Fibroblast of pulmonary artery (primary cell): ENCODE results near the gene ZNF296.

Experiments
- DNase-seq: peaks from one replicate; pipeline ENCODE4 v3.0.0-alpha.2; 2010; ENCODE audit warnings: low read depth
- H3K4me3 ChIP-seq: replicated peaks from 2 replicates; pipeline ENCODE4 v1.5.1; 2011; ENCODE audit warnings: low read depth, mild to moderate bottlenecking, control low read depth, low read length, moderate library complexity
- TF ChIP-seq, protein P1 (sequence below): IDR thresholded peaks from 2 replicates; pipeline ENCODE4 v1.5.1; 2011; ENCODE audit warnings: mild to moderate bottlenecking, control low read depth, low read length, inconsistent platforms; ENCODE audit errors: missing control alignments

Gene ZNF296

DNA sequence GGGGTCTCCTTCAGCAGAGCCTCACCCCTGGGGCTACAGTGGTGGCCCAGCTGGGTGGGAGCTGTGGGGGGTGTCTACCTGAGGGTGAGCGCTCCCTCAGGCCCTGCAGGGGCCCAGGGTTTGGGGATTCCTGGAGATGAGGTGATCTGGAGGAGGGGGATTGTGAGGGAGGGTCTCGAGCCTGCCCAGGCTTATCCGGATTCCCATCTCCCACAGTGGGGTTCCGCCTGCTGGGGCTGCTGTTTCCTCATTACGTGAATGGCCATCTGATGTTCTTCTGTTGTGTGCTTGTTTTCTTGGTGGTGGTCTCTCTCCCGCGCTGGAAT is 21.1 kb upstream of the ZNF296 start:
- TF ChIP-seq, protein P1, sequence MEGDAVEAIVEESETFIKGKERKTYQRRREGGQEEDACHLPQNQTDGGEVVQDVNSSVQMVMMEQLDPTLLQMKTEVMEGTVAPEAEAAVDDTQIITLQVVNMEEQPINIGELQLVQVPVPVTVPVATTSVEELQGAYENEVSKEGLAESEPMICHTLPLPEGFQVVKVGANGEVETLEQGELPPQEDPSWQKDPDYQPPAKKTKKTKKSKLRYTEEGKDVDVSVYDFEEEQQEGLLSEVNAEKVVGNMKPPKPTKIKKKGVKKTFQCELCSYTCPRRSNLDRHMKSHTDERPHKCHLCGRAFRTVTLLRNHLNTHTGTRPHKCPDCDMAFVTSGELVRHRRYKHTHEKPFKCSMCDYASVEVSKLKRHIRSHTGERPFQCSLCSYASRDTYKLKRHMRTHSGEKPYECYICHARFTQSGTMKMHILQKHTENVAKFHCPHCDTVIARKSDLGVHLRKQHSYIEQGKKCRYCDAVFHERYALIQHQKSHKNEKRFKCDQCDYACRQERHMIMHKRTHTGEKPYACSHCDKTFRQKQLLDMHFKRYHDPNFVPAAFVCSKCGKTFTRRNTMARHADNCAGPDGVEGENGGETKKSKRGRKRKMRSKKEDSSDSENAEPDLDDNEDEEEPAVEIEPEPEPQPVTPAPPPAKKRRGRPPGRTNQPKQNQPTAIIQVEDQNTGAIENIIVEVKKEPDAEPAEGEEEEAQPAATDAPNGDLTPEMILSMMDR = no peak
- DNase-seq = no peak
- H3K4me3 ChIP-seq = no peak overlapping the region

DNA sequence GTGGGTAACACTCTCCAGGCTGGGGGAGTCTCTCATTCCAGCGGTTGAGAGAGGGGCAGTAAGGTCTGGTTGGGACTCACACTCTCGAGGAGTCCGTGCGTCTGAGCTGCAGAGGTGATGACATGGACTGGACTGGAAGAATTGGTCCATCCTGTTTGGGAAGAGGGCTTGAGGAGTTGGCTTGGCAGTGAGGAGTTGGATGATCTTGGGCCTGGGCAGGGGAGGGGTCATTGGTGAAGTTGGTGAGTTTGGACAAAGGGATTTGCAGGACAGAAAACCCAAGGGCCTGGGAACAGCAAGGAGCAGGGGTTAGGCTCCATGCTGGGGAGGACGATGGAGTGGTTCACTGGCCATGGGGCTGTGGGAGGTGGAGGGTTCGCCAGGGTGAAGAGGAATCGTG is 20.4 kb upstream of the ZNF296 start:
- no peak overlapping the region for H3K4me3 ChIP-seq
- no peak for DNase-seq
- TF ChIP-seq, protein P1 = no peak

DNA sequence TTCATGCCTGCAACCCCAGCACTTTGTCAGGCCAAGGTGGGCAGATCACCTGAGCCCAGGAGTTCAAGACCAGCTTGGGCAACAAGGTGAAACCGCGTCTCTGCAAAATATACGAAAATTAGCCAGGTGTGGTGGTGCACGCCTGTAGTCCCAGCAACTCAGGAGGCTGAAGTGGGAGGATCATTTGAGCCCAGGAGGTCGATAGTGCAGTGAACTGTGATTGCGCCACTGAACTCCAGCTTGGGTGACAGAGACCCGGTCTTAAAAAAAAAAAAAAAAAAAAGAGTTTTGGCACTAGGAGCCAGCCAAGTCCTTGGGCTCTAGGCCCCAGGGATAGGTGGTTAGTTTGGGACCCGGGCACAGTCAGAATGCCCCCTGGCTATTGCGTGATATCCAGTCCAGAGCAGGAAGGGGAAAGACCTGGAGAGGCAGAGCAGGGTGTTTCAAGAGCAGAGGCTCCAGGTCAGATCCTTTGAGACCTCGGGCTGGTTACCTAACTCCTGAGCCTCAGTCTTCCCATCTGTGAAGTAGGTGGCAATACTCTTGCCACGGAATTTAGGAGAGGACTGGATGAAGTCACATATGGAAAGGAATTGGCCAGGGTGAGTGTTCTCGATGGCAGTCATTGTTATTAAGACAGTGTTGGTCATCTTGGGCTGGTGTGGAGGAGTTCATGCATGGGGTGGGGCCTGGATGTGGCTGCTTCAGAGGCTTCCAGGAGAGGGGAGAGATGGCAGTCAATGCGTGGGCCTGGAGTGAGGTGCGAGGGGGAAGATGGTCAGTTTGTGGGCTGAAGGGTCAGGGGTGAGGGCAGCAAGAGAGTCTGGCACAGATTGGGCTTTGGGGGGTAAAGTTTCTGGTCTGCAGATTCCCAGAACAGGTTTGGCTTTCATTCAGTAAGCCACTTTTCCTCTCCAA is 19.5 kb upstream of the ZNF296 start:
- TF ChIP-seq, protein P1 = no peak
- no peak overlapping the region for H3K4me3 ChIP-seq
- no peak for DNase-seq

DNA sequence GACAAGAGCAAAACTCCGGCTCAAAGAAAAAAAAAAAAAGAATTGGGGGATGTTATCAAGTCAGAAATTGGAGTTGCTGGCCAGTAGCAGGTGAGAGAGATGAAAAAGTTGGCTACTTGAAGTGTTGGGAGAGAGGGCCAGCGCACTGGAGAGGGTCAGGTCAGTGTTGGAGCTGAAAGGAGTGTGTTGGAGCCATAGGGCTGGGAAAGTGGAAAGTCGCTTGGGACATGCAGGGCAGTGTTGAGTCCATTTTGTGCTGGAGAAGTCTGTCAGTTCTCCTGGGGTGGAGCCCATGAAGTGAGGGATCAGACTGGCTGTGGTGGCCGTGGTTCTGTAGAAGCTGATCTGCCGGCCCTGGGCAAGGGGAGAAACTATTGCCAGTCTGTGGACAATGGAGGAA is 18.4 kb upstream of the ZNF296 start:
- TF ChIP-seq, protein P1 = no peak
- DNase-seq = no peak
- peak overlapping the region; percentile 92 for H3K4me3 ChIP-seq

DNA sequence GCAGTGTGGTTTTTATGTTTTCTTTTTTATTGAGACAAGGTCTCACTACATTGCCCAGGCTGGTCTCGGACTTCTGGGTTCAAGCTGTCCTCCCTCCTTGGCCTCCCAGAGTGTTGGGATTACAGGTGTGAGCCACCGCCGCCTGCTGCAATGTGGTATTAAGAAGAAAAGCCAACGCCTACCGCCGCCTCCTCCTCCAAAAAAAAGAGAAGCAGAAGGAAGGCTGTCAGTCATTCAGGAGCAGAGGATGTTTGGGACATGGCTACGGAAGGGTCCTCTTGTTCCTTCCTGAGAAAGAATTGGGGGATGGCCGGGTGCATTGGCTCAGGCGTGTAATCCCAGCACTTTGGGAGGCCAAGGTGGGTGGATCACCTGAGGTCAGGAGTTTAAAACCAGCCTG is 17.9 kb upstream of the ZNF296 start:
- peak overlapping the region; percentile 92 for H3K4me3 ChIP-seq
- TF ChIP-seq, protein P1 = no peak
- no peak for DNase-seq

DNA sequence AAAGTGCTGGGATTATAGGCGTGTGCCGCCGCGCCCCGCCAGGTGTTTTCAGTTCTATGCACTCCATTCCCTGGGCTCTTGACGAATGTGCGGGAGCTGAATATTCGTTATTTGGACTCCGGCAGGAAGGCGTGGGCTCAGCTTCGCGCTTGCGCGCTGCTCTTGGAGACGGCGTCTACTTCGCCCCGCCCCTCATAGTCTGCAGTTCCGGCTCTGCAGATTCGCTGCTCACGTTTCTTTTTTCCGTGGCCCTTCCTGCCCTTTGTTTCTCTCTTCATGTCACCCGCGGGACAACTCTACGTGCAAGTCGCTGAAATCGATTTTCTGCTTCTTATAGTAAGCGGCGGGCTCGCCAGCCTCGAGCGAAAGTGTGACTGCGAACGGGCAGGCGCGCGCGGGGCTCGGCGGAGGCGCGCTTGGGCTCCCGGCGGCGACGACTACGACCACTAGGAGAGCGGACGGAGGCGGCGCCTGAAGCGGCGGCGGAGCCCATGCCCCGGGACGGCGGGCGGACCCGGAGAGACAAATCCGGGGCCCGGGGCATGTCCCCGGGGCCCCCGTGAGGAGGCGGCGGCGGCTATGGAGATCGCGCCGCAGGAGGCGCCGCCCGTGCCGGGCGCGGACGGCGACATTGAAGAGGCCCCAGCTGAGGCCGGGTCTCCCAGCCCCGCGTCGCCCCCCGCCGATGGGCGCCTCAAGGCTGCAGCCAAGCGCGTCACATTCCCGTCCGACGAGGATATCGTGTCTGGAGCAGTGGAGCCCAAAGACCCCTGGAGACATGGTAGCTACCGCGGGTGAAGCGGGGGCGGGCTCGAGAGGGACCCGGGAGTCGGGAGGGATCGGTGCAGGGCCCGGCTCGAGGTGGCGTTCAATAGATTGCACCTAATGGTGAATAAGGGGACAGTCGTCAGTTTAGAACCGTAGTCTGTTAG is 16.7 kb upstream of the ZNF296 start, which contains the start of gene PPP1R37:
PPP1R37 (plus strand) TSS at position 433 of the 932 bp plus-strand sequence; CDS start at position 580, 147 bp downstream.
- TF ChIP-seq, protein P1 = no peak
- DNase-seq = peak; percentile 99
- peak within 1 kb of the TSS; percentile 92 for H3K4me3 ChIP-seq
